HepG2 (cell line): ENCODE measurements around the gene SDE2. TPM values are rescaled to one million over a fixed set of nuclear protein-coding genes. Genes with fewer than 3 reads are reported as not detected.

Source experiments
- FOSL2 ChIP-seq: sonication (generic); formaldehyde crosslinking; IDR thresholded peaks from 2 replicates; pipeline ENCODE4 v1.4.0; 2020; ENCODE audit warnings: missing genetic modification reagents
- HNRNPLL ChIP-seq: fragments of 200-400 bp; formaldehyde crosslinking; IDR thresholded peaks from 2 replicates; pipeline ENCODE4 v1.6.1; 2017; ENCODE audit warnings: mild to moderate bottlenecking, low read depth, low read length; ENCODE audit not compliant: poor library complexity, severe bottlenecking
- JDP2 ChIP-seq: sonication (generic); formaldehyde crosslinking; IDR thresholded peaks from 2 replicates; pipeline ENCODE4 v1.8.1; 2022; ENCODE audit warnings: missing genetic modification reagents, borderline replicate concordance
- KLF6 ChIP-seq: IDR thresholded peaks from 2 replicates; pipeline ENCODE4 v1.8.0; 2016; ENCODE audit warnings: missing biosample characterization, missing genetic modification reagents
- MIXL1 ChIP-seq: IDR thresholded peaks from 2 replicates; pipeline ENCODE4 v1.6.1; 2016
- NAIF1 ChIP-seq: sonication (generic); formaldehyde crosslinking; IDR thresholded peaks from 2 replicates; pipeline ENCODE4 v1.5.0; 2020; ENCODE audit warnings: mild to moderate bottlenecking, missing genetic modification reagents, borderline replicate concordance
- NFE2L1 ChIP-seq: sonication (generic); formaldehyde crosslinking; IDR thresholded peaks from 2 replicates; pipeline ENCODE4 v1.4.0; 2020; ENCODE audit warnings: missing genetic modification reagents, mild to moderate bottlenecking, borderline replicate concordance
- NKX3-1 ChIP-seq: sonication (generic); formaldehyde crosslinking; IDR thresholded peaks from 2 replicates; pipeline ENCODE4 v1.5.0; 2020; ENCODE audit warnings: missing genetic modification reagents
- RELA ChIP-seq: sonication (generic); formaldehyde crosslinking; IDR thresholded peaks from 2 replicates; pipeline ENCODE4 v1.4.0; 2020; ENCODE audit warnings: missing genetic modification reagents
- SMAD1 ChIP-seq: sonication (generic); formaldehyde crosslinking; IDR thresholded peaks from 2 replicates; pipeline ENCODE4 v1.4.0; 2020; ENCODE audit warnings: missing genetic modification reagents, low read depth, mild to moderate bottlenecking, borderline replicate concordance
- ZFP36 ChIP-seq: fragments of 150-350 bp; IDR thresholded peaks from 2 replicates; pipeline ENCODE4 v1.6.1; 2018; ENCODE audit warnings: borderline replicate concordance, low read length, low read depth; ENCODE audit not compliant: partially characterized antibody
- ZNF12 ChIP-seq: sonication (generic); formaldehyde crosslinking; IDR thresholded peaks from 2 replicates; pipeline ENCODE4 v1.5.0; 2020; ENCODE audit warnings: missing genetic modification reagents
- ZNF644 ChIP-seq: IDR thresholded peaks from 2 replicates; pipeline ENCODE4 v1.6.1; 2016; ENCODE audit warnings: low read depth
- ZNF878 ChIP-seq: sonication (generic); formaldehyde crosslinking; IDR thresholded peaks from 2 replicates; pipeline ENCODE4 v1.8.1; 2023; ENCODE audit warnings: mild to moderate bottlenecking, missing genetic modification reagents, moderate library complexity
- polyA plus RNA-seq, 8 experiments: library from polyadenylated mRNA; depleted of rRNA in 3 of 8; stranded (reverse) in 7 of 8; unstranded in 1 of 8; fragments of >200 nt; fragmentation: Illumina TruSeq in 4 of 8; extraction: Trizol in 4 of 8; gene quantifications; 2 replicates each; pipeline versions ENCODE4 v1.2.1 to v1.2.3, GENCODE V29; 2011 to 2016; ENCODE audit warnings: low read depth in 4 of 8, missing spikeins in 1 of 8, mixed read lengths in 1 of 8; ENCODE audit not compliant: insufficient read depth in 1 of 8
- total RNA-seq, 5 experiments: library from RNA; depleted of rRNA; stranded (reverse); fragments of >200 nt; fragmentation: Illumina TruSeq; extraction: Trizol; gene quantifications; 2 replicates each; pipeline ENCODE4 v1.2.3, GENCODE V29; 2016; ENCODE audit warnings: low read depth in 1 of 5
- TF ChIP-seq, protein P1 (sequence below): sonication (generic); formaldehyde crosslinking; IDR thresholded peaks from 2 replicates; pipeline ENCODE4 v1.5.1; 2020; ENCODE audit warnings: mild to moderate bottlenecking, moderate library complexity, missing genetic modification reagents
- TF ChIP-seq, protein P2 (sequence below): sonication (generic); formaldehyde crosslinking; IDR thresholded peaks from 2 replicates; pipeline ENCODE4 v1.4.0; 2020; ENCODE audit warnings: mild to moderate bottlenecking, missing genetic modification reagents
- TF ChIP-seq, protein P3 (sequence below): sonication (generic); formaldehyde crosslinking; IDR thresholded peaks from 2 replicates; pipeline ENCODE4 v1.8.1; 2023; ENCODE audit warnings: mild to moderate bottlenecking, missing genetic modification reagents
- TF ChIP-seq, protein P4 (sequence below): sonication (generic); formaldehyde crosslinking; IDR thresholded peaks from 2 replicates; pipeline ENCODE4 v1.9.0; 2021; ENCODE audit warnings: missing genetic modification reagents, mild to moderate bottlenecking, borderline replicate concordance
- TF ChIP-seq, protein P5 (sequence below): IDR thresholded peaks from 2 replicates; pipeline ENCODE4 v1.4.0; 2020; ENCODE audit warnings: mild to moderate bottlenecking, missing genetic modification reagents

SDE2 gene
- total and polyA plus RNA-seq, 2 of the 13 experiments (the other 11 are each of a cell fraction or from before 2014, with no cell fraction given): 10.8 to 19.6 TPM

DNA sequence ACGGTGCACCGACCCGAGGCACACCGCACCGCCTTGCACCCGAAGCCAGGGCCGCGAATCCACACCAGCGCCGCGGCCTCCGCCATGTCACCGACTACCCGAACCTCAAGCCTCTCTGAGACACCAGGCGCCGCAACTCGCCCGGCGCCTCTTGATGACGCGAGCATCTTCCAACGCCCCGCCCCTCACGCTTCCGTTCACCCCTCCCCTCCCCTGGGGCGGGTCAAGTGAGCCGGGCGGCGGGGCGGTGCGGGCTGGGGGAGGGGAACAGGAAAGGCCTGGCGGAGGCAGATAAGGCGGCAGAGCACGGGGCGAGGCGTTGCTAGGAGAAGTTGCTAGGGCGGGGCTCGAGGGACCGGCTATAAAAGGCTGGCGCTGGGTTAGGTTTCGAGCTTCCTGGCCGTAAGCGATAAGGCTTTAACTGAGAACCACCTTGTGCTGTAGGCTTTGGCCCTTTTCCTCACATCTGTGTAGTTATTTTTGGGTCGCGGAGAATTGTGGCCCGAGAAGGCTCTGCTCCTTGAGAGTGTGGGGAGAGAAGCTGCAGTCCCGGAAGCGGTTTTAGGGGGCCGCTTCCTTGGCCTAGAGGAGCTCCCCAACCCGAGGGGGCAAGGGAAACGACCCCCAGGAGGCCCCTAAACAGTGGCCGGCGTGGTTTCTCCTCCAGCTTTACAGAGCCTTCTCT is at the start of gene SDE2 (continued):
- TF ChIP-seq, protein P1, sequence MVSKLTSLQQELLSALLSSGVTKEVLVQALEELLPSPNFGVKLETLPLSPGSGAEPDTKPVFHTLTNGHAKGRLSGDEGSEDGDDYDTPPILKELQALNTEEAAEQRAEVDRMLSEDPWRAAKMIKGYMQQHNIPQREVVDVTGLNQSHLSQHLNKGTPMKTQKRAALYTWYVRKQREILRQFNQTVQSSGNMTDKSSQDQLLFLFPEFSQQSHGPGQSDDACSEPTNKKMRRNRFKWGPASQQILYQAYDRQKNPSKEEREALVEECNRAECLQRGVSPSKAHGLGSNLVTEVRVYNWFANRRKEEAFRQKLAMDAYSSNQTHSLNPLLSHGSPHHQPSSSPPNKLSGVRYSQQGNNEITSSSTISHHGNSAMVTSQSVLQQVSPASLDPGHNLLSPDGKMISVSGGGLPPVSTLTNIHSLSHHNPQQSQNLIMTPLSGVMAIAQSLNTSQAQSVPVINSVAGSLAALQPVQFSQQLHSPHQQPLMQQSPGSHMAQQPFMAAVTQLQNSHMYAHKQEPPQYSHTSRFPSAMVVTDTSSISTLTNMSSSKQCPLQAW (CRISPR knock-in tag): peak; percentile 33; the same call in 1 of the 2 replicates
- TF ChIP-seq KLF6 (CRISPR knock-in tag): no peak
- 0 out of 2 replicates have a peak, but pooled peaks have one; percentile 40 for TF ChIP-seq ZNF12
- TF ChIP-seq, protein P2, sequence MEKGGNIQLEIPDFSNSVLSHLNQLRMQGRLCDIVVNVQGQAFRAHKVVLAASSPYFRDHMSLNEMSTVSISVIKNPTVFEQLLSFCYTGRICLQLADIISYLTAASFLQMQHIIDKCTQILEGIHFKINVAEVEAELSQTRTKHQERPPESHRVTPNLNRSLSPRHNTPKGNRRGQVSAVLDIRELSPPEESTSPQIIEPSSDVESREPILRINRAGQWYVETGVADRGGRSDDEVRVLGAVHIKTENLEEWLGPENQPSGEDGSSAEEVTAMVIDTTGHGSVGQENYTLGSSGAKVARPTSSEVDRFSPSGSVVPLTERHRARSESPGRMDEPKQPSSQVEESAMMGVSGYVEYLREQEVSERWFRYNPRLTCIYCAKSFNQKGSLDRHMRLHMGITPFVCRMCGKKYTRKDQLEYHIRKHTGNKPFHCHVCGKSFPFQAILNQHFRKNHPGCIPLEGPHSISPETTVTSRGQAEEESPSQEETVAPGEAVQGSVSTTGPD (CRISPR knock-in tag): no peak
- no peak for TF ChIP-seq JDP2
- TF ChIP-seq NFE2L1 (CRISPR knock-in tag): no peak
- peak; percentile 68 for TF ChIP-seq ZNF878
- TF ChIP-seq HNRNPLL: peak; percentile 65
- TF ChIP-seq, protein P3, sequence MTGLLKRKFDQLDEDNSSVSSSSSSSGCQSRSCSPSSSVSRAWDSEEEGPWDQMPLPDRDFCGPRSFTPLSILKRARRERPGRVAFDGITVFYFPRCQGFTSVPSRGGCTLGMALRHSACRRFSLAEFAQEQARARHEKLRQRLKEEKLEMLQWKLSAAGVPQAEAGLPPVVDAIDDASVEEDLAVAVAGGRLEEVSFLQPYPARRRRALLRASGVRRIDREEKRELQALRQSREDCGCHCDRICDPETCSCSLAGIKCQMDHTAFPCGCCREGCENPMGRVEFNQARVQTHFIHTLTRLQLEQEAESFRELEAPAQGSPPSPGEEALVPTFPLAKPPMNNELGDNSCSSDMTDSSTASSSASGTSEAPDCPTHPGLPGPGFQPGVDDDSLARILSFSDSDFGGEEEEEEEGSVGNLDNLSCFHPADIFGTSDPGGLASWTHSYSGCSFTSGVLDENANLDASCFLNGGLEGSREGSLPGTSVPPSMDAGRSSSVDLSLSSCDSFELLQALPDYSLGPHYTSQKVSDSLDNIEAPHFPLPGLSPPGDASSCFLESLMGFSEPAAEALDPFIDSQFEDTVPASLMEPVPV (CRISPR knock-in tag): no peak
- TF ChIP-seq MIXL1: 0 out of 2 replicates have a peak, but pooled peaks have one; percentile 54
- no peak for TF ChIP-seq ZFP36
- no peak for TF ChIP-seq NKX3-1 (CRISPR knock-in tag)
- peak; percentile 35; the same call in 1 of the 2 replicates for TF ChIP-seq FOSL2 (CRISPR knock-in tag)
- no peak for TF ChIP-seq SMAD1 (CRISPR knock-in tag)
- TF ChIP-seq NAIF1 (CRISPR knock-in tag): peak; percentile 65; the same call in 1 of the 2 replicates
- no peak for TF ChIP-seq RELA (CRISPR knock-in tag)
- TF ChIP-seq, protein P4, sequence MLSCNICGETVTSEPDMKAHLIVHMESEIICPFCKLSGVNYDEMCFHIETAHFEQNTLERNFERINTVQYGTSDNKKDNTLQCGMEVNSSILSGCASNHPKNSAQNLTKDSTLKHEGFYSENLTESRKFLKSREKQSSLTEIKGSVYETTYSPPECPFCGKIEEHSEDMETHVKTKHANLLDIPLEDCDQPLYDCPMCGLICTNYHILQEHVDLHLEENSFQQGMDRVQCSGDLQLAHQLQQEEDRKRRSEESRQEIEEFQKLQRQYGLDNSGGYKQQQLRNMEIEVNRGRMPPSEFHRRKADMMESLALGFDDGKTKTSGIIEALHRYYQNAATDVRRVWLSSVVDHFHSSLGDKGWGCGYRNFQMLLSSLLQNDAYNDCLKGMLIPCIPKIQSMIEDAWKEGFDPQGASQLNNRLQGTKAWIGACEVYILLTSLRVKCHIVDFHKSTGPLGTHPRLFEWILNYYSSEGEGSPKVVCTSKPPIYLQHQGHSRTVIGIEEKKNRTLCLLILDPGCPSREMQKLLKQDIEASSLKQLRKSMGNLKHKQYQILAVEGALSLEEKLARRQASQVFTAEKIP (CRISPR knock-in tag): no peak
- TF ChIP-seq, protein P5, sequence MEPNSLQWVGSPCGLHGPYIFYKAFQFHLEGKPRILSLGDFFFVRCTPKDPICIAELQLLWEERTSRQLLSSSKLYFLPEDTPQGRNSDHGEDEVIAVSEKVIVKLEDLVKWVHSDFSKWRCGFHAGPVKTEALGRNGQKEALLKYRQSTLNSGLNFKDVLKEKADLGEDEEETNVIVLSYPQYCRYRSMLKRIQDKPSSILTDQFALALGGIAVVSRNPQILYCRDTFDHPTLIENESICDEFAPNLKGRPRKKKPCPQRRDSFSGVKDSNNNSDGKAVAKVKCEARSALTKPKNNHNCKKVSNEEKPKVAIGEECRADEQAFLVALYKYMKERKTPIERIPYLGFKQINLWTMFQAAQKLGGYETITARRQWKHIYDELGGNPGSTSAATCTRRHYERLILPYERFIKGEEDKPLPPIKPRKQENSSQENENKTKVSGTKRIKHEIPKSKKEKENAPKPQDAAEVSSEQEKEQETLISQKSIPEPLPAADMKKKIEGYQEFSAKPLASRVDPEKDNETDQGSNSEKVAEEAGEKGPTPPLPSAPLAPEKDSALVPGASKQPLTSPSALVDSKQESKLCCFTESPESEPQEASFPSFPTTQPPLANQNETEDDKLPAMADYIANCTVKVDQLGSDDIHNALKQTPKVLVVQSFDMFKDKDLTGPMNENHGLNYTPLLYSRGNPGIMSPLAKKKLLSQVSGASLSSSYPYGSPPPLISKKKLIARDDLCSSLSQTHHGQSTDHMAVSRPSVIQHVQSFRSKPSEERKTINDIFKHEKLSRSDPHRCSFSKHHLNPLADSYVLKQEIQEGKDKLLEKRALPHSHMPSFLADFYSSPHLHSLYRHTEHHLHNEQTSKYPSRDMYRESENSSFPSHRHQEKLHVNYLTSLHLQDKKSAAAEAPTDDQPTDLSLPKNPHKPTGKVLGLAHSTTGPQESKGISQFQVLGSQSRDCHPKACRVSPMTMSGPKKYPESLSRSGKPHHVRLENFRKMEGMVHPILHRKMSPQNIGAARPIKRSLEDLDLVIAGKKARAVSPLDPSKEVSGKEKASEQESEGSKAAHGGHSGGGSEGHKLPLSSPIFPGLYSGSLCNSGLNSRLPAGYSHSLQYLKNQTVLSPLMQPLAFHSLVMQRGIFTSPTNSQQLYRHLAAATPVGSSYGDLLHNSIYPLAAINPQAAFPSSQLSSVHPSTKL (CRISPR knock-in tag): peak; percentile 68
- no peak for TF ChIP-seq ZNF644
